Measurements from ENCODE around the gene PSAPL1.

The PSAPL1 gene

DNA sequence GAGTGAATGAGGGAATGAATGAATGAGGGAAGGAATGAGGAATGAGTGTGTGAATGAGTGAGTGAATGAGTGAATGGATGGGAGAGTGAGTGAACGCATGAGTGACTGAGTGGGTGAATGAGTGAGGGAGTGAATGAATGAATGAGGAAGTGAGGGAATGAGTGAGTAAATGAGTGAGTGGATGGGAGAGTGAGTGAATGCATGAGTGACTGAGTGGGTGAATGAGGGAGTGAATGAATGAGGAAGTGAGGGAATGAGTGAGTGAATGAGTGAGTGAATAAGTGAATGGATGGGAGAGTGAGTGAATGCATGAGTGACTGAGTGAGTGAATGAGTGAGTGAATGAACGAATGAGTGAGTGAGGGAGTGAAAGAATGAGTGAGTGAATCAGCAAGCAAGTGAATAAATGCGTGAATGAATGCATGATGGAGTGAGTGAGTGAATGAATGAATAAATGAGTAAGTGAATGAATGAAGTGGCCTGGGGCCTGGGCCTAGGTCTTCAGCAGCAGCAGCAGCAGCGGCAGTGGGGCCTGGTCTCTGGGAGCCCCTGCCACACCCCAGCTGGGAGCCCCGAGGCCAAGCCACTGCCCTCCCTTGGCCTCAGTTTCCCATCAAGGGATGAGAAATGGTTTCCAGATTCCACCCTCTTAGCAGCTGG, 16.2 kb upstream of the PSAPL1 start:
- no peak overlapping the region for H3K4me3 ChIP-seq (ENCODE audit: insufficient read length, low read depth)
- no peak overlapping the region for H3K9ac ChIP-seq (ENCODE audit: insufficient read length, low read depth)
- H3K4me1 ChIP-seq (ENCODE audit: insufficient read depth, insufficient read length) = no peaks in the 10 kb centered on the region
- peaks cover 10% of the 10 kb centered on the region for H3K27me3 ChIP-seq (ENCODE audit: insufficient read depth, insufficient read length)
- DNase-seq (ENCODE audit: low read depth, low spot score) = no peak
- no peaks in the 10 kb centered on the region for H3K9me3 ChIP-seq (ENCODE audit: insufficient read depth, low read length)
- TF ChIP-seq YY1 (IDR thresholded peaks at IDR 0.05; ENCODE audit: insufficient read depth, insufficient read length) = no peak
- no peaks in the 10 kb centered on the region for H3K36me3 ChIP-seq (ENCODE audit: insufficient read depth, insufficient read length, low read length)

DNA sequence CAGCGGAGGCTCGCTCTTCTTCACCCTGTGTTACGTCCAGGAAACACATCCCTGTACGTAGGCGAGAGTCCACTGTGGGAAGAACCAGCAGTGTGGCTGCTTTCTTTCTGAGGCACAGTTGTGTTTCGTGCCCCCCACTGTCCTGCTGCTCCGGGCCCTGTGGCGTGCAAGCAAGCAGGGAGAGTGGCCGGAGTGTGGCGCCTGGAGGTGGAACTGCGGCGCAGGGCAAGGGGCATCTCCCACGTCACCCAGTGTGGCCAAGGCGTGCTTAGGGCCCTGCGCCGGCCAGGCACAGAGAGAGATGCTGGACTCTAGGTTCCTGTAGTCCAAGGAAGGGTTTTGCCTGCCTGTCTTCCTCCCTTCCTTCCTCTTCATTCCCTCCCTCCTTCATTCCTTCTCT, 13.3 kb upstream of the PSAPL1 start:
- Histone ChIP-seq H3K4me3 (ENCODE audit: insufficient read length, low read depth) (no peak overlapping the region), H3K4me1 (ENCODE audit: insufficient read depth, insufficient read length) (peaks cover 10% of the 10 kb centered on the region), H3K27me3 (ENCODE audit: insufficient read depth, insufficient read length) (peaks cover 10% of the 10 kb centered on the region), H3K36me3 (ENCODE audit: insufficient read depth, insufficient read length, low read length) (no peaks in the 10 kb centered on the region), H3K9ac (ENCODE audit: insufficient read length, low read depth) (peak overlapping the region; percentile 6), H3K9me3 (ENCODE audit: insufficient read depth, low read length) (no peaks in the 10 kb centered on the region)
- DNase-seq (ENCODE audit: low read depth, low spot score) = no peak
- no peak for TF ChIP-seq YY1 (IDR thresholded peaks at IDR 0.05; ENCODE audit: insufficient read depth, insufficient read length)
- no peak for TF ChIP-seq SUZ12 (IDR thresholded peaks at IDR 0.05; ENCODE audit: extremely low read depth, insufficient read depth, insufficient read length)
- no peak for TF ChIP-seq ZNF274 (IDR thresholded peaks at IDR 0.05; ENCODE audit: low read depth, low read length)

GRCh38 chr4:7447236-7447635, 12.5 kb upstream of the PSAPL1 start:
- no peak for DNase-seq (ENCODE audit: low read depth, low spot score)
- H3K4me3 ChIP-seq (ENCODE audit: insufficient read length, low read depth) = no peak overlapping the region
- no peaks in the 10 kb centered on the region for H3K36me3 ChIP-seq (ENCODE audit: insufficient read depth, insufficient read length, low read length)
- peaks cover 10% of the 10 kb centered on the region for H3K4me1 ChIP-seq (ENCODE audit: insufficient read depth, insufficient read length)
- no peaks in the 10 kb centered on the region for H3K9me3 ChIP-seq (ENCODE audit: insufficient read depth, low read length)
- H3K27me3 ChIP-seq (ENCODE audit: insufficient read depth, insufficient read length) = peaks cover 10% of the 10 kb centered on the region
- TF ChIP-seq YY1 (IDR thresholded peaks at IDR 0.05; ENCODE audit: insufficient read depth, insufficient read length) (no peak), SUZ12 (IDR thresholded peaks at IDR 0.05; ENCODE audit: extremely low read depth, insufficient read depth, insufficient read length) (no peak), ZNF274 (IDR thresholded peaks at IDR 0.05; ENCODE audit: low read depth, low read length) (no peak)
- no peak overlapping the region for H3K9ac ChIP-seq (ENCODE audit: insufficient read length, low read depth)

DNA sequence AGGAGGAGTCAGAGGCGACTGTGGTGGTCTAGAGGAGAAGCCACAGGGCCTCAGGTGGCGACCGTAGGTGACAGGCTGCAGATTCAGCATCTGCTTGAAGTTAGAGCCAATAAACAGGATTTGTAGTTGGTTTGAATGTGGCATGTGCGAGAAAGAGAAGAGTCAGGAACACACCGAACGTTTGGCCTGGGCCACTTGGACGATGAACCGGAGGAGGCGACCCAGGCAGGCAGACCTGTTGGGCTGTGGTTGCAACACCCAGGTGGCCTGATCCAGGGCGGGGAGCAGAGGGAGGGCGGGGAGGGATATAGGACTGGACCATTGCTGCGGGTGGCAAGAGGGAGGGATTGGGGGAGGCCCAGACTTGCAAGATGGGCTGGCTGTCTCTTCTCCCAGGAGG, 10.0 kb upstream of the PSAPL1 start:
- Histone ChIP-seq H3K4me3 (ENCODE audit: insufficient read length, low read depth) (no peak overlapping the region), H3K36me3 (ENCODE audit: insufficient read depth, insufficient read length, low read length) (no peaks in the 10 kb centered on the region), H3K9ac (ENCODE audit: insufficient read length, low read depth) (no peak overlapping the region), H3K27me3 (ENCODE audit: insufficient read depth, insufficient read length) (peaks cover 10% of the 10 kb centered on the region), H3K4me1 (ENCODE audit: insufficient read depth, insufficient read length) (peaks cover 19% of the 10 kb centered on the region), H3K9me3 (ENCODE audit: insufficient read depth, low read length) (no peaks in the 10 kb centered on the region)
- DNase-seq (ENCODE audit: low read depth, low spot score) = no peak
- TF ChIP-seq ZNF274 (IDR thresholded peaks at IDR 0.05; ENCODE audit: low read depth, low read length) (no peak), SUZ12 (IDR thresholded peaks at IDR 0.05; ENCODE audit: extremely low read depth, insufficient read depth, insufficient read length) (no peak), YY1 (IDR thresholded peaks at IDR 0.05; ENCODE audit: insufficient read depth, insufficient read length) (no peak)

DNA sequence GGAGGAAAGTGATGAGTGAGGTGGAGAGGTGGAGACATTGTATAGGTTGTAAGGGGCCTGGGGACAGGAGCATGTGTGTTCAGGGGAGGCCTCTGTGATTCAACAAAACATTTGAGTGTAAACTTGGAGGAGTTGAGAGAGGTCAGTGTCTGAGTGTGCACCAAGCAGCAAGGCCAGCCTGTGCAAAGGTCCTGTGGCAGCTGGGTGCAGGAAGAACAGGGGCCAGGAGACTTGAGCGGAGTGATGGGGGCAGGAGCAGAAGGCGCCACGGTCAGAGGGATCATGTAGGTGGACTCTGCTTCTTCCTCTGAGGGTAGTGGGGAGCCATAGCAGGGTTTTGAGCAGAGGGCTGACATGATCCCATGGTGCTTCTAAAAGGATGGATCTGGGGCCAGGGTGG, 9.6 kb upstream of the PSAPL1 start:
- Histone ChIP-seq H3K4me3 (ENCODE audit: insufficient read length, low read depth) (no peak overlapping the region), H3K36me3 (ENCODE audit: insufficient read depth, insufficient read length, low read length) (no peaks in the 10 kb centered on the region), H3K4me1 (ENCODE audit: insufficient read depth, insufficient read length) (peaks cover 19% of the 10 kb centered on the region), H3K27me3 (ENCODE audit: insufficient read depth, insufficient read length) (peaks cover 10% of the 10 kb centered on the region), H3K9ac (ENCODE audit: insufficient read length, low read depth) (no peak overlapping the region), H3K9me3 (ENCODE audit: insufficient read depth, low read length) (no peaks in the 10 kb centered on the region)
- DNase-seq (ENCODE audit: low read depth, low spot score) = no peak
- no peak for TF ChIP-seq YY1 (IDR thresholded peaks at IDR 0.05; ENCODE audit: insufficient read depth, insufficient read length)
- TF ChIP-seq ZNF274 (IDR thresholded peaks at IDR 0.05; ENCODE audit: low read depth, low read length) = no peak
- TF ChIP-seq SUZ12 (IDR thresholded peaks at IDR 0.05; ENCODE audit: extremely low read depth, insufficient read depth, insufficient read length) = no peak

DNA sequence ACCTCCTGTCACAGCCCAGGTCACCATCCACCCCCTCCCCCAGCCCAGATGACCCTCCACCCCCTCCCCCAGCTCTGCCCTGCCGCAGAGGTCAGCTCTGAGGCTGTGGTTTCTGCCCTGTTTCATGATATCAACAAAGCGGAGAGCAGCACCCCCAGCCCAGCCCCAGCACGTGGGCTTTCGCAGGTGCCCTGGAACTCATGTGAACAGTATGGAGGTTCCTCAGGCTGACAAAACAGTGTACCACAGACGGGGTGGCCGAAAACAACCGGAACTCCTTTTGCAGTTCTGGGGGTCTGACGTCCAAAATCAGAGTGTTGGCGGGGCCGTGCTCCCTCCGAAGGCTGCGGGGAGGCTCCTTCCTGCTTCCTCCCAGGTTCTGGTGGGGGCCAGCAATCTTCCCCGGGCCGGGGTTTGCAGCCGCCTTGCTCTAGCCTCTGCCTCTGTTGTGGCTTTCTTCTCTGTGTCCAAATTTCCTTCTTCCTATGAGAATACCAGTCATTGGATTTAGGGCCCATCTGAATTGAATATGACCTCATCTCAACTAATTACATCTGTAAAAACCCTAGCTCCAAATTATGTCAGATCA, 7.9 kb upstream of the PSAPL1 start:
- DNase-seq (ENCODE audit: low read depth, low spot score) = no peak
- Histone ChIP-seq H3K36me3 (ENCODE audit: insufficient read depth, insufficient read length, low read length) (no peaks in the 10 kb centered on the region), H3K9ac (ENCODE audit: insufficient read length, low read depth) (no peak overlapping the region), H3K9me3 (ENCODE audit: insufficient read depth, low read length) (peaks cover 6% of the 10 kb centered on the region), H3K4me3 (ENCODE audit: insufficient read length, low read depth) (no peak overlapping the region), H3K27me3 (ENCODE audit: insufficient read depth, insufficient read length) (peaks cover 2% of the 10 kb centered on the region), H3K4me1 (ENCODE audit: insufficient read depth, insufficient read length) (peaks cover 19% of the 10 kb centered on the region)
- TF ChIP-seq SUZ12 (IDR thresholded peaks at IDR 0.05; ENCODE audit: extremely low read depth, insufficient read depth, insufficient read length) (no peak), ZNF274 (IDR thresholded peaks at IDR 0.05; ENCODE audit: low read depth, low read length) (no peak), YY1 (IDR thresholded peaks at IDR 0.05; ENCODE audit: insufficient read depth, insufficient read length) (no peak)

GRCh38 chr4:7441201-7441600, 6.5 kb upstream of the PSAPL1 start:
- Histone ChIP-seq H3K9ac (ENCODE audit: insufficient read length, low read depth) (no peak overlapping the region), H3K9me3 (ENCODE audit: insufficient read depth, low read length) (peaks cover 6% of the 10 kb centered on the region), H3K36me3 (ENCODE audit: insufficient read depth, insufficient read length, low read length) (no peaks in the 10 kb centered on the region), H3K4me1 (ENCODE audit: insufficient read depth, insufficient read length) (peaks cover 19% of the 10 kb centered on the region), H3K4me3 (ENCODE audit: insufficient read length, low read depth) (no peak overlapping the region), H3K27me3 (ENCODE audit: insufficient read depth, insufficient read length) (no peaks in the 10 kb centered on the region)
- DNase-seq (ENCODE audit: low read depth, low spot score) = no peak
- TF ChIP-seq SUZ12 (IDR thresholded peaks at IDR 0.05; ENCODE audit: extremely low read depth, insufficient read depth, insufficient read length) (no peak), ZNF274 (IDR thresholded peaks at IDR 0.05; ENCODE audit: low read depth, low read length) (no peak), YY1 (IDR thresholded peaks at IDR 0.05; ENCODE audit: insufficient read depth, insufficient read length) (no peak)
